ENCODE measurements around the gene PIGT. TPM values are rescaled to one million over a fixed set of nuclear protein-coding genes. Genes with fewer than 3 reads are reported as not detected.

PIGT gene
- total RNA-seq, 1 experiment from 2014 or later: 73.9 TPM

- peaks cover 20 to 51% (median 42%) of the 10 kb centered on the region in 3 experiments; a peak in 6 of 7 replicates for H3K36me3 Mint-ChIP-seq (ENCODE audit: insufficient read depth in 1 of 3, low read depth in 3 of 3)
- no peak for TF ChIP-seq CTCF (conservative IDR thresholded peaks at IDR 0.05)
- WGBS (ENCODE audit: extremely low coverage, insufficient read length, low lambda C conversion rate): no CpG with 5 or more reads among the region's 17 CpGs
These were observed 9.6 kb downstream of the PIGT start for GRCh38 chr20:45425561-45425960.

More at GRCh38 chr20:45425561-45425960, 9.6 kb downstream of the PIGT start:
- Histone ChIP-seq H3K18ac (ENCODE audit: insufficient read length, low read depth, low read length) (no peak overlapping the region), H3K79me1 (ENCODE audit: insufficient read depth, low read depth, low read length, poor library complexity, severe bottlenecking) (no peaks in the 10 kb centered on the region), H3K4me2 (ENCODE audit: insufficient read depth, insufficient read length, low read length) (no peak overlapping the region), H3K56ac (ENCODE audit: insufficient read length, low read depth, low read length) (no peak overlapping the region), H4K20me1 (ENCODE audit: control insufficient read depth, insufficient read depth, insufficient read length) (no peaks in the 10 kb centered on the region), H2AK5ac (ENCODE audit: insufficient read length, low read length) (no peak overlapping the region), H3K9ac (ENCODE audit: extremely low read depth, insufficient read length, low read length) (no peak overlapping the region), H3K23me2 (ENCODE audit: insufficient read length, low read depth, low read length, poor library complexity, severe bottlenecking) (no peaks in the 10 kb centered on the region), H2AFZ (ENCODE audit: low read length) (no peak overlapping the region), H3K14ac (ENCODE audit: insufficient read depth, low read length) (no peak overlapping the region), H3K23ac (ENCODE audit: insufficient read length, low read depth, low read length) (no peak overlapping the region), H2BK12ac (ENCODE audit: insufficient read length, low read depth, low read length) (no peak overlapping the region), H3K4ac (ENCODE audit: low read depth, low read length) (no peak overlapping the region), H3T11ph (ENCODE audit: low read length) (no peak overlapping the region), H3K27me3 (ENCODE audit: insufficient read depth, low read length) (no peaks in the 10 kb centered on the region), H2BK5ac (ENCODE audit: insufficient read length, low read length) (no peak overlapping the region), H2BK120ac (ENCODE audit: low read depth, low read length, poor library complexity, severe bottlenecking) (no peak overlapping the region), H4K5ac (ENCODE audit: insufficient read length, low read depth, low read length) (no peak overlapping the region), H4K8ac (replicated peaks; ENCODE audit: insufficient read length, low read depth, low read length) (no peak overlapping the region), H2BK15ac (ENCODE audit: low read depth, low read length) (no peak overlapping the region), H3K27ac (ENCODE audit: insufficient read length, low read depth, low read length) (no peak overlapping the region), H3K9me3 (ENCODE audit: control insufficient read depth, low read depth, low read length) (no peaks in the 10 kb centered on the region), H3K79me2 (ENCODE audit: insufficient read depth, low read length) (no peaks in the 10 kb centered on the region), H4K91ac (ENCODE audit: insufficient read length, low read depth, low read length) (no peak overlapping the region), H3K4me1 (ENCODE audit: insufficient read depth, low read length) (no peaks in the 10 kb centered on the region), H2BK20ac (ENCODE audit: low read depth, low read length, poor library complexity, severe bottlenecking) (no peak overlapping the region)
- Mint-ChIP-seq H3K9me3 (no peaks in the 10 kb centered on the region), H3K4me3 (no peak overlapping the region), H3K27me3 (ENCODE audit: low read depth) (no peaks in the 10 kb centered on the region), H3K27ac (no peak overlapping the region), H3K4me1 (no peaks in the 10 kb centered on the region; a peak in 1 of 4 replicates)
- DNase-seq: no peak

All from H9 (cell line).